NCI-H2227 (cell line): ENCODE measurements around the gene LZTS2.
A peak's percentile ranks its signal among the peaks of the same experiment; 100 is the strongest.

ENCODE experiments used
- DNase-seq: peaks from one replicate; lab custom pipeline; 2025; ENCODE audit not compliant: unreplicated experiment; lab: John Stamatoyannopoulos, UW

The LZTS2 gene

GRCh38 chr10:100997360-100998182 is 2.0 kb upstream of the LZTS2 start:
- DNase-seq, result peak; percentile 77

- peak; percentile 82 for DNase-seq
Measured at GRCh38 chr10:100998183-100998990, 1.2 kb upstream of the LZTS2 start.

- DNase-seq, result peak; percentile 83
Measured at GRCh38 chr10:100998991-100999741, 442 bp upstream of the LZTS2 start.

- DNase-seq, result peak; percentile 29
Measured at GRCh38 chr10:101000127-101000914, 713 bp downstream of the LZTS2 start.

- peak; percentile 32 for DNase-seq
Measured at GRCh38 chr10:101000915-101001658, 1.5 kb downstream of the LZTS2 start.

- DNase-seq, result peak; percentile 32
Measured at GRCh38 chr10:101001659-101002035, 2.0 kb downstream of the LZTS2 start.

GRCh38 chr10:101002456-101002855 is 2.8 kb downstream of the LZTS2 start:
- no peak for DNase-seq

- no peak for DNase-seq
Measured at GRCh38 chr10:101003639-101004206, 4.1 kb downstream of the LZTS2 start.

GRCh38 chr10:101005361-101005760 is 5.8 kb downstream of the LZTS2 start:
- no peak for DNase-seq

- DNase-seq, result no peak
Measured at GRCh38 chr10:101005869-101006567, 6.4 kb downstream of the LZTS2 start.

- no peak for DNase-seq
Measured at GRCh38 chr10:101006593-101007098, 7.0 kb downstream of the LZTS2 start.

GRCh38 chr10:101007099-101007711 is 7.6 kb downstream of the LZTS2 start:
- DNase-seq, result no peak

GRCh38 chr10:101007915-101008822 is 8.6 kb downstream of the LZTS2 start:
- no peak for DNase-seq

GRCh38 chr10:101008823-101009423 is 9.3 kb downstream of the LZTS2 start:
- no peak for DNase-seq

GRCh38 chr10:101010329-101010728 is 10.7 kb downstream of the LZTS2 start:
- DNase-seq, result no peak

- DNase-seq, result no peak
Measured at GRCh38 chr10:101011517-101012423, 12.2 kb downstream of the LZTS2 start.
